ENCODE measurements around the gene LEMD2.

DNA sequence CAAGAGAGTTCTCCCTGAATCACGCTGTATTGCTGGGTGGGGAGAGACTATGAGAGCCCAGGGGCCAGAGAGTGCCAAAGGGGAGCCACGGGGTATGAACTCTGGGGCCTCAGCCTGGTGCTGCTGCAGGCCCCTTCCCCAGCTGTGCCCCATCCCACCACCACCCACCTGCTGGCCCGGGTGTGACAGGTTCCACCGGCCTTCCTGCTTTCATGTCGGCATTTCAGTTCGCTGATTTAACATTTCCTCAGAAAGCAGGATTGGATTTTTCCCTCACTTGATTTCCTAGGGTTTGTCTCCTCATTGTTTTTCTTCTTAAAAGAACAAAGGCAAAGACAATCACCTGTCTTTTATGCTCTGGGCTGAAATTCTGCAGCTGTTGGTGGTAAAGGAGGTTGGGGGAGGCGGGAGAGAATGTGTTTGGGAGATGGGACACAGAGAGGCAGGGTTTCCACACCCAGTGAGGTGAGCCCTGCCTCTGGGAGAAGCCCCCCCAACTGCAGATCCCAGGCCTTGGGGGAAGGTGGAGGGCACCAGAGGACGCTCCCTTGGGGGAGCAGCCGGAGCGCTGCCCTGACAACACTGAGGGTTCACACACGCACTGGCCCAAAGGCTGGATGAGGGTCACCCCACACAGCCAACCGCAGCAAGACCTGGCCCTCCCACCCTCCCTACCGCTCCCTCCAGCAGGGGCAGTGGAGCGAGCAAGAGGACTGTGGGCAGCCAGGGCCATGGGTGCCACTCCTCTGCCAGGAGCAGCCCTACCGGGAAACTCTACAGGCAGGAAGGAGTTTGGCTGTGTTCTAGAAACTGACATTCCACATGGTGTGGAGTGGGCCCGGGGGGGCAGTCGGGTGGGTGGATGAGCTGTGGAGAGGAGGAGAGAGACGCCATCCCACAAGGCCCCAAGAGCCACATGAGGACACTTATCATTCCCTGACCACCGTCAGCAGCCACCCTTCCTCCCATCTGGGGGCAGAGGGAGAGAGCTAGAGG is 25.4 kb upstream of the LEMD2 start:
- TF ChIP-seq CTCF (IDR thresholded peaks at IDR 0.05) (no peak), POLR2A (IDR thresholded peaks at IDR 0.05) (no peak)

Measured in esophagus squamous epithelium (tissue), 4 donors.